ENCODE results near the gene GAD1. TPM values are rescaled to one million over a fixed set of nuclear protein-coding genes. Genes with fewer than 3 reads are reported as not detected.

Gene GAD1
- total and polyA plus RNA-seq, 2 donors (not counting 3 experiments of a cell fraction or from before 2014, with no cell fraction given), result 0.60 to 0.62 TPM

- Histone ChIP-seq H3K9me1 (replicated peaks; ENCODE audit: control insufficient read depth, extremely low read depth, insufficient read depth, low read length) (no peaks in the 10 kb centered on the region), H3K9me3 (replicated peaks; ENCODE audit: control insufficient read depth, insufficient read depth, low read length) (no peaks in the 10 kb centered on the region), H3K27me3 (ENCODE audit: control insufficient read depth in 2 of 2, insufficient read depth in 2 of 2, low read length in 2 of 2) (peaks cover 2 to 3% of the 10 kb centered on the region in 2 experiments), H3K9ac (replicated peaks; ENCODE audit: extremely low read depth, insufficient read depth, low read length) (no peak overlapping the region), H3K27ac (ENCODE audit: insufficient read depth, low read depth, low read length) (no peak overlapping the region), H3K4me1 (ENCODE audit: control insufficient read depth, extremely low read depth, insufficient read depth, low read length) (no peaks in the 10 kb centered on the region), H4K20me1 (replicated peaks; ENCODE audit: control insufficient read depth, extremely low read depth, insufficient read depth, low read length) (no peaks in the 10 kb centered on the region), H3K79me2 (ENCODE audit: control insufficient read depth, insufficient read depth, low read length) (no peaks in the 10 kb centered on the region), H3K4me3 (replicated peaks in 1 of 3; ENCODE audit: insufficient read depth in 1 of 3, low read depth in 1 of 3, low read length in 3 of 3) (no peak overlapping the region), H3K36me3 (ENCODE audit: control insufficient read depth in 2 of 2, extremely low read depth in 1 of 2, insufficient read depth in 2 of 2, low read length in 2 of 2) (no peaks in the 10 kb centered on the region), H2AFZ (ENCODE audit: low read depth, low read length) (no peak overlapping the region), H3K4me2 (ENCODE audit: insufficient read depth, low read length) (no peak overlapping the region)
- POLR2A ChIA-PET, result no interaction called here
- dilution Hi-C loops (cut with MboI; ENCODE audit: extremely low pct_ligation_motif_present, low sequenced_read_pairs) (no loop called here), intact Hi-C loops (cut with micrococcal nuclease) (no loop called here)
- CTCF ChIA-PET, result no interaction called here
- no TSS peak for BruUV-seq (replicated peaks)
- no peak for FAIRE-seq
- no peak for DNase-seq (ENCODE audit: low read depth, low spot score)
- TF ChIP-seq JUN (IDR thresholded peaks at IDR 0.05; ENCODE audit: borderline replicate concordance, insufficient read depth, insufficient read length, low read depth), result no peak
- TF ChIP-seq, protein P1, sequence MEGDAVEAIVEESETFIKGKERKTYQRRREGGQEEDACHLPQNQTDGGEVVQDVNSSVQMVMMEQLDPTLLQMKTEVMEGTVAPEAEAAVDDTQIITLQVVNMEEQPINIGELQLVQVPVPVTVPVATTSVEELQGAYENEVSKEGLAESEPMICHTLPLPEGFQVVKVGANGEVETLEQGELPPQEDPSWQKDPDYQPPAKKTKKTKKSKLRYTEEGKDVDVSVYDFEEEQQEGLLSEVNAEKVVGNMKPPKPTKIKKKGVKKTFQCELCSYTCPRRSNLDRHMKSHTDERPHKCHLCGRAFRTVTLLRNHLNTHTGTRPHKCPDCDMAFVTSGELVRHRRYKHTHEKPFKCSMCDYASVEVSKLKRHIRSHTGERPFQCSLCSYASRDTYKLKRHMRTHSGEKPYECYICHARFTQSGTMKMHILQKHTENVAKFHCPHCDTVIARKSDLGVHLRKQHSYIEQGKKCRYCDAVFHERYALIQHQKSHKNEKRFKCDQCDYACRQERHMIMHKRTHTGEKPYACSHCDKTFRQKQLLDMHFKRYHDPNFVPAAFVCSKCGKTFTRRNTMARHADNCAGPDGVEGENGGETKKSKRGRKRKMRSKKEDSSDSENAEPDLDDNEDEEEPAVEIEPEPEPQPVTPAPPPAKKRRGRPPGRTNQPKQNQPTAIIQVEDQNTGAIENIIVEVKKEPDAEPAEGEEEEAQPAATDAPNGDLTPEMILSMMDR (IDR thresholded peaks at IDR 0.05; ENCODE audit: extremely low read depth in 1 of 2, insufficient read depth in 1 of 2, low read depth in 1 of 2, low read length in 2 of 2), result no peak
- TF ChIP-seq, protein P2, sequence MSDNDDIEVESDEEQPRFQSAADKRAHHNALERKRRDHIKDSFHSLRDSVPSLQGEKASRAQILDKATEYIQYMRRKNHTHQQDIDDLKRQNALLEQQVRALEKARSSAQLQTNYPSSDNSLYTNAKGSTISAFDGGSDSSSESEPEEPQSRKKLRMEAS (IDR thresholded peaks at IDR 0.05; ENCODE audit: insufficient read depth, insufficient read length), result no peak
- TF ChIP-seq MYC (IDR thresholded peaks at IDR 0.05; ENCODE audit: low read depth, low read length), result no peak
- no peak for TF ChIP-seq GATA2 (IDR thresholded peaks at IDR 0.05; ENCODE audit: insufficient read depth, insufficient read length, low read depth, low read length)
- no peak for TF ChIP-seq EZH2 (IDR thresholded peaks at IDR 0.05; ENCODE audit: borderline replicate concordance, low read depth, low read length, severe bottlenecking)
- no peak for TF ChIP-seq FOS (IDR thresholded peaks at IDR 0.05; ENCODE audit: borderline replicate concordance, insufficient read depth, low read length)
- TF ChIP-seq POLR2A (IDR thresholded peaks at IDR 0.05; ENCODE audit: low read depth, low read length), result no peak
- no peak for TF ChIP-seq POLR2AphosphoS5 (IDR thresholded peaks at IDR 0.05; ENCODE audit: insufficient read depth, low read depth, low read length)
Measured at GRCh38 chr2:170905864-170906263, 89.2 kb downstream of the GAD1 start.

Small RNA genes within 50 kb of the gene (small RNA-seq; reads per million reads assigned to genes)
- not detected for gene RF00019 (ENCODE audit: insufficient read depth, insufficient read length, low read depth, low replicate concordance)

Other genes starting within 250 kb of the GAD1 start
- not detected in 2 replicates for gene SP5, start 101.5 kb upstream of the GAD1 start, total RNA-seq
- gene SP5, start 101.5 kb upstream of the GAD1 start, polyA plus RNA-seq, result not detected in 2 replicates
- gene ERICH2, start 46.5 kb upstream of the GAD1 start, total RNA-seq, result not detected in 2 replicates
- not detected in 2 replicates for gene ERICH2, start 46.5 kb upstream of the GAD1 start, polyA plus RNA-seq
- 93.7 and 104 TPM in 2 replicates for gene GORASP2, start 112.4 kb downstream of the GAD1 start, total RNA-seq
- 245 and 279 TPM in 2 replicates for gene GORASP2, start 112.4 kb downstream of the GAD1 start, polyA plus RNA-seq